GM12878 (cell line): Measurements from ENCODE around the gene SUSD1. TPM values are rescaled to one million over a fixed set of nuclear protein-coding genes. Genes with fewer than 3 reads are reported as not detected.

Experiments used
- FOXK2 ChIP-seq: fragments of 450-650 bp; IDR thresholded peaks from 2 replicates; pipeline ENCODE4 v1.6.1; 2017; ENCODE audit warnings: mild to moderate bottlenecking, moderate library complexity
- IKZF2 ChIP-seq, 2 experiments: fragments of 450-650 bp; IDR thresholded peaks; 2 replicates each; pipeline ENCODE4 v1.6.1; 2017; ENCODE audit warnings: mild to moderate bottlenecking in 2 of 2, moderate library complexity in 2 of 2
- IRF4 ChIP-seq: IDR thresholded peaks from 2 replicates; pipeline ENCODE4 v1.6.1; 2011; ENCODE audit warnings: low read depth, low read length
- MAX ChIP-seq: IDR thresholded peaks from 2 replicates; pipeline ENCODE4 v1.6.1; 2012; ENCODE audit warnings: low read depth, low read length, improper control_type of control experiment
- NKRF ChIP-seq: fragments of 450-650 bp; conservative IDR thresholded peaks from 2 replicates; pipeline ENCODE4 v1.6.1; 2017; ENCODE audit warnings: mild to moderate bottlenecking, moderate library complexity
- PAX8 ChIP-seq: fragments of 450-650 bp; IDR thresholded peaks from 2 replicates; pipeline ENCODE4 v1.6.1; 2017; ENCODE audit warnings: mild to moderate bottlenecking, moderate library complexity
- POLR2AphosphoS2 ChIP-seq: IDR thresholded peaks from 2 replicates; pipeline ENCODE4 v1.6.1; 2011; ENCODE audit warnings: low read depth, mild to moderate bottlenecking, low read length, improper control_type of control experiment, moderate library complexity
- SREBF1 ChIP-seq: IDR thresholded peaks from 2 replicates; pipeline ENCODE4 v1.6.1; 2012; ENCODE audit warnings: mild to moderate bottlenecking, low read length
- ZBED1 ChIP-seq: IDR thresholded peaks from 2 replicates; pipeline ENCODE4 v1.6.1; 2016; ENCODE audit warnings: borderline replicate concordance
- ZNF217 ChIP-seq: fragments of 450-650 bp; IDR thresholded peaks from 2 replicates; pipeline ENCODE4 v1.6.1; 2017; ENCODE audit warnings: antibody characterized with exemption, mild to moderate bottlenecking
- polyA plus RNA-seq, 11 experiments: library from polyadenylated mRNA; depleted of rRNA in 4 of 11; unstranded in 6 of 11; stranded (reverse) in 5 of 11; fragments of >200 nt; fragmentation: Nextera tagmentation in 4 of 11; fragmentation: Illumina TruSeq in 1 of 11; extraction: Ambion mirVana in 4 of 11; extraction: Trizol in 1 of 11; gene quantifications; 1 replicate in 1 of 11; 2 replicates in 10 of 11; pipeline versions ENCODE4 v1.2.1 to v1.2.3, GENCODE V29; 2011 to 2016; ENCODE audit warnings: inconsistent platforms in 2 of 11, missing spikeins in 2 of 11, low read depth in 1 of 11
- total RNA-seq, 4 experiments: library from RNA; depleted of rRNA in 3 of 4; stranded (reverse); fragments of >200 nt in 3 of 4; fragmentation: Illumina TruSeq in 1 of 4; extraction: Trizol in 1 of 4; gene quantifications; 2 replicates each; pipeline versions ENCODE4 v1.2.1 to v1.2.3, GENCODE V29; 2013 to 2021
- TF ChIP-seq, protein P1 (sequence below): fragments of 450-650 bp; IDR thresholded peaks from 2 replicates; pipeline ENCODE4 v1.6.1; 2017; ENCODE audit warnings: borderline replicate concordance

Gene SUSD1
- total and polyA plus RNA-seq, 10 of the 15 experiments (the other 5 are each of a cell fraction or from before 2014, with no cell fraction given): 6.7 to 20.8 (median 13.2) TPM

DNA sequence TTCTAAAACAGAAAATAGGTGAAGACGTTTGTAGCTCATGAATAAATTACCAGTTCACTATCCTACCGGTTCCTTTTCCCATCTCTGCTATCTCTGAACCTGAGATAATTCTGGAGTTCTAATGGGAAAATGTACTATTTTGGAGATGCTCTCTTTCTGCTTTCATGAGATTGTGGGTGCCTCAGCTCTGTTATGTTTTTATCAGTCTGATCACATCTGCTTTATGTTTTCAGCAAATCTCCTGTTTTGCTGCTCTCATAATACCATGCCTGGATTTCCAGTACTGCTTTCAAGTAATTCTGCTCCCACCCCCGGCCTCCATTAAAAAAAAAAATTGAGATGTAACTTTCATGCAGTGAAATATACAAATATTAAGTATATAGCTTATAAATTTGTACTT lies 9.1 kb upstream of the SUSD1 start (continued):
- TF ChIP-seq, protein P1, sequence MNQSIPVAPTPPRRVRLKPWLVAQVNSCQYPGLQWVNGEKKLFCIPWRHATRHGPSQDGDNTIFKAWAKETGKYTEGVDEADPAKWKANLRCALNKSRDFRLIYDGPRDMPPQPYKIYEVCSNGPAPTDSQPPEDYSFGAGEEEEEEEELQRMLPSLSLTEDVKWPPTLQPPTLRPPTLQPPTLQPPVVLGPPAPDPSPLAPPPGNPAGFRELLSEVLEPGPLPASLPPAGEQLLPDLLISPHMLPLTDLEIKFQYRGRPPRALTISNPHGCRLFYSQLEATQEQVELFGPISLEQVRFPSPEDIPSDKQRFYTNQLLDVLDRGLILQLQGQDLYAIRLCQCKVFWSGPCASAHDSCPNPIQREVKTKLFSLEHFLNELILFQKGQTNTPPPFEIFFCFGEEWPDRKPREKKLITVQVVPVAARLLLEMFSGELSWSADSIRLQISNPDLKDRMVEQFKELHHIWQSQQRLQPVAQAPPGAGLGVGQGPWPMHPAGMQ: no peak
- TF ChIP-seq FOXK2: no peak
- no peak for TF ChIP-seq ZBED1
- TF ChIP-seq NKRF: no peak
- no peak for TF ChIP-seq SREBF1
- no peak for TF ChIP-seq PAX8
- TF ChIP-seq POLR2AphosphoS2: no peak
- TF ChIP-seq ZNF217: no peak
- no peak for TF ChIP-seq IRF4
- TF ChIP-seq MAX: no peak
- no peak for TF ChIP-seq IKZF2 (IDR thresholded peaks at IDR 0.05)
- TF ChIP-seq, all 136 proteins: peak for 0
